HEK293 (cell line): ENCODE data around the gene ZNF792.
"Not testable (repeated sequence)": the region's sequence is repeated elsewhere in the genome, so short reads cannot be mapped to it uniquely, and the experiment has no call there.

Experiments used
- CTCF ChIA-PET: fragments of 350-600 bp; formaldehyde crosslinking; extraction: SDS; loops from one replicate; lab custom pipeline; 2021; ENCODE audit warnings: antibody characterized with exemption; lab: Yijun Ruan, JAX
- POLR2A ChIA-PET: fragments of 300-600 bp; formaldehyde crosslinking; extraction: SDS; loops from one replicate; lab custom pipeline; 2020; ENCODE audit warnings: antibody characterized with exemption, inconsistent platforms; lab: Yijun Ruan, JAX
- H3K27ac ChIP-seq: fragments of 200-500 bp; sonication (Bioruptor generic); 2 replicates; pipeline ENCODE4 v1.5.1; 2014; ENCODE audit warnings: low read depth, low read length, control low read depth, inconsistent platforms; ENCODE audit errors: extremely low read depth
- H3K36me3 ChIP-seq, 2 experiments: fragments of 200-500 bp in 1 of 2; sonication (Bioruptor generic) in 1 of 2; 1 replicate in 1 of 2; 2 replicates in 1 of 2; pipeline ENCODE4 v1.5.1; 2014 to 2017; ENCODE audit warnings: inconsistent platforms in 2 of 2, low read length in 2 of 2; ENCODE audit not compliant: control insufficient read depth in 2 of 2, insufficient read depth in 1 of 2
- H3K4me1 ChIP-seq: fragments of 200-500 bp; sonication (Bioruptor generic); 2 replicates; pipeline ENCODE4 v1.5.1; 2014; ENCODE audit warnings: mild to moderate bottlenecking, low read length, inconsistent platforms; ENCODE audit not compliant: control insufficient read depth, insufficient read depth
- H3K4me3 ChIP-seq: 2 replicates; pipeline ENCODE4 v1.5.1; 2011; ENCODE audit warnings: low read depth, mild to moderate bottlenecking, control low read depth, low read length, moderate library complexity
- H3K9me3 ChIP-seq: fragments of 200-500 bp; sonication (Bioruptor generic); 2 replicates; pipeline ENCODE4 v1.5.1; 2014; ENCODE audit warnings: low read depth, low read length, inconsistent platforms; ENCODE audit not compliant: control insufficient read depth, insufficient read depth
- SETDB1 ChIP-seq: IDR thresholded peaks from one replicate; pipeline ENCODE4 v1.6.1; 2017; ENCODE audit warnings: mild to moderate bottlenecking, low read length, moderate library complexity, mixed read lengths; ENCODE audit not compliant: insufficient read length
- ZBTB44 ChIP-seq: fragments of 450-650 bp; IDR thresholded peaks from 2 replicates; pipeline ENCODE4 v1.5.1; 2018; ENCODE audit warnings: missing biosample characterization, mild to moderate bottlenecking, missing genetic modification characterization
- ZFP41 ChIP-seq: fragments of 450-650 bp; formaldehyde crosslinking; IDR thresholded peaks from 2 replicates; pipeline ENCODE4 v1.5.1; 2016; ENCODE audit warnings: missing biosample characterization, missing genetic modification characterization, borderline replicate concordance
- ZNF391 ChIP-seq: fragments of 450-650 bp; formaldehyde crosslinking; IDR thresholded peaks from 2 replicates; pipeline ENCODE4 v1.5.1; 2016; ENCODE audit warnings: low read depth, missing biosample characterization, missing genetic modification characterization, borderline replicate concordance
- ZNF488 ChIP-seq: fragments of 450-650 bp; formaldehyde crosslinking; IDR thresholded peaks from 2 replicates; pipeline ENCODE4 v1.5.1; 2016; ENCODE audit warnings: missing biosample characterization, missing genetic modification characterization
- ZNF561 ChIP-seq: fragments of 450-650 bp; IDR thresholded peaks from 2 replicates; pipeline ENCODE4 v1.5.1; 2018; ENCODE audit warnings: missing biosample characterization, missing genetic modification characterization, borderline replicate concordance
- ZNF626 ChIP-seq: fragments of 450-650 bp; sonication (Bioruptor Pico); formaldehyde crosslinking; IDR thresholded peaks from 2 replicates; pipeline ENCODE4 v1.5.1; 2018; ENCODE audit warnings: missing biosample characterization, missing genetic modification characterization, inconsistent platforms
- ZNF76 ChIP-seq: fragments of 450-650 bp; formaldehyde crosslinking; IDR thresholded peaks from 2 replicates; pipeline ENCODE4; 2016; ENCODE audit warnings: low read depth, missing biosample characterization, missing genetic modification characterization, borderline replicate concordance
- ZNF777 ChIP-seq: fragments of 450-650 bp; formaldehyde crosslinking; IDR thresholded peaks from 2 replicates; pipeline ENCODE4 v1.5.1; 2017; ENCODE audit warnings: missing biosample characterization, missing genetic modification characterization, borderline replicate concordance
- TF ChIP-seq, protein P1 (sequence below): fragments of 450-650 bp; formaldehyde crosslinking; IDR thresholded peaks from 2 replicates; pipeline ENCODE4 v1.5.1; 2016; ENCODE audit warnings: missing biosample characterization, missing genetic modification characterization

Gene ZNF792

DNA sequence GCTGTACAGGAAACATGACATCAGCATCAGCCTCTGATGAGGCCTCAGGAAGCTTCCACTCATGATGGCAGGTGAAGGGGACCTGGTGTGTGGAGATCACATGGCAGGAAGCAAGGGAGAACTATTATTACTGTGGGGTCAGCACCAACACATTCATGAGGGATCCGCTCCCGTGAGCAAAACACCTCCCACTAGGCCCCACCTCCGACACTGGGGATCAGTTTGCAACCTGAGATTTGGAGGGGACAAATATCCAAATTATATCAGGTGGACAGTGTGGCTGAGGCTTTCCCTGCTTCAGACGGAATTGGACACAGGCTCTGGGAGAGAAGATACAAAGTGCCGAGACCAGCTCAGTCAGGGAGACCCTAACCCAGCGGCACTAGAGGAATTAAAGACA is 5.7 kb upstream of the ZNF792 start:
- ChIA-PET CTCF (interaction anchor here (1.2 to 1.3 kb wide), 3 partner anchors 43 to 145 kb away, joined by 3 to 4 read pairs (median 3); no protein-coding TSS in a partner anchor), POLR2A (no interaction called here)
- H3K9me3 ChIP-seq, result peaks cover 4% of the 10 kb centered on the region; the same call in 1 of the 2 replicates
- no peak overlapping the region for H3K27ac ChIP-seq
- no peaks in the 10 kb centered on the region; the same call in 1 of the 2 replicates for H3K4me1 ChIP-seq
- no peak for TF ChIP-seq ZNF391 (tag by site-specific recombination)
- TF ChIP-seq ZNF76, result no peak
- H3K4me3 ChIP-seq, result no peak overlapping the region
- no peaks in the 10 kb centered on the region for H3K36me3 ChIP-seq

DNA sequence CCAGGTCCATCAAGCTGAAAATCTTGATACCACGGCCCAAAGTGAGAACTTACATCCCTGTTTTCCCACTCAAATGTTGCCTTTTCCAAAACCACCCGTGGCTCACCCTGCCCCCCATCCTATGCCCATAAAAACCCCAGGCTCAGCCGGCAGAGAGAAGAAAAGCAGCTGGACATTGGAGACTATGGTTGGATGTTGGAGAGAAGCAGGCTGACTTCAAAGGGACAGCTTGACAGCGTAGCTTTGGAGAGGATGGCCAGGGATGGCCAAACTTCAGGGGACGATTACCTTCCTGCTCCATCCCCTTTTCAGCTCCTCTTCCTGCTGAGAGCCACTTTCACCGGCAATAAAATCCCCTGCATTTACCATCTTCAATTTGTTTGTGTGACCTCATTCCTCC is 3.5 kb upstream of the ZNF792 start:
- no peak overlapping the region for H3K4me3 ChIP-seq
- peak; percentile 54 for TF ChIP-seq SETDB1
- TF ChIP-seq ZFP41 (tag by site-specific recombination), result no peak
- TF ChIP-seq ZBTB44 (tag by site-specific recombination), result no peak
- TF ChIP-seq, all 188 proteins: peak for 1
- ChIA-PET CTCF (interaction anchor here (0.6 to 1.3 kb wide), 6 partner anchors 21 to 1696 kb away, joined by 3 to 13 read pairs (median 3); no protein-coding TSS in a partner anchor), POLR2A (interaction anchor here (1.3 kb wide), 1 partner anchor 41 kb away, joined by 3 read pairs; the partner anchor contains the start of gene ZNF30)
- Histone ChIP-seq H3K36me3 (no peaks in the 10 kb centered on the region), H3K4me1 (peaks cover 9% of the 10 kb centered on the region), H3K27ac (no peak overlapping the region), H3K9me3 (peaks cover 4% of the 10 kb centered on the region; the same call in 1 of the 2 replicates)

- CTCF ChIA-PET, result interaction anchor here (0.6 to 6.3 kb wide), 4 partner anchors 8 to 617 kb away, joined by 3 to 52 read pairs (median 4); no protein-coding TSS in a partner anchor
- H3K27ac ChIP-seq, POLR2A ChIA-PET: not testable (repeated sequence)
Observed at GRCh38 chr19:34965505-34965904, 1.5 kb upstream of the ZNF792 start.

DNA sequence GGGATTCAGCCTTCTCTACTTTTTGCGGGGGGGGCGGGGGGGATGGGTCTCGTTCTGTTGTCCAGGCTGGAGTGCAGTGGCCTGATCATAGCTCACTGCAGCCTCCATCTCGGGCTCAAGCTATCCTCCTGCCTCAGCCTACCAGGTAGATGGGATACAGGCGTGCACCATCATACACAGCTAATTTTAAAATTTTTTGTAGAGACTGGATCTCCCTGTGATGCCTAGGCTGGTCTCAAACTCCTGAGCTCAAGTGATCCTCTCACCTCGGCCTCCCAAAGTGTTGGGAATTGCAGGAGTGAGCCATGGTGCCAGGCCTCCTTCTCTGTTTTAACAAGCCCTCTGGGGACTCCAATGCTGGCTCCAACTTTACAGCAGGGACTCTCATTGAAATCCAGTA is 569 bp upstream of the ZNF792 start:
- peaks cover 6% of the 10 kb centered on the region; the same call in 1 of the 2 replicates for H3K9me3 ChIP-seq
- POLR2A ChIA-PET, result interaction anchor here (0.8 to 1.6 kb wide), 3 partner anchors 22 to 62 kb away, joined by 3 to 9 read pairs (median 5); partner anchors contain the start of gene ZNF30
- H3K27ac ChIP-seq, result no peak overlapping the region
- CTCF ChIA-PET, result interaction anchor here (0.6 to 6.3 kb wide), 4 partner anchors 9 to 324 kb away, joined by 3 to 52 read pairs (median 4); no protein-coding TSS in a partner anchor
- H3K36me3 ChIP-seq, result peaks cover 1 to 25% of the 10 kb centered on the region in 2 experiments; a peak in 2 of 3 replicates
- TF ChIP-seq, protein P1, sequence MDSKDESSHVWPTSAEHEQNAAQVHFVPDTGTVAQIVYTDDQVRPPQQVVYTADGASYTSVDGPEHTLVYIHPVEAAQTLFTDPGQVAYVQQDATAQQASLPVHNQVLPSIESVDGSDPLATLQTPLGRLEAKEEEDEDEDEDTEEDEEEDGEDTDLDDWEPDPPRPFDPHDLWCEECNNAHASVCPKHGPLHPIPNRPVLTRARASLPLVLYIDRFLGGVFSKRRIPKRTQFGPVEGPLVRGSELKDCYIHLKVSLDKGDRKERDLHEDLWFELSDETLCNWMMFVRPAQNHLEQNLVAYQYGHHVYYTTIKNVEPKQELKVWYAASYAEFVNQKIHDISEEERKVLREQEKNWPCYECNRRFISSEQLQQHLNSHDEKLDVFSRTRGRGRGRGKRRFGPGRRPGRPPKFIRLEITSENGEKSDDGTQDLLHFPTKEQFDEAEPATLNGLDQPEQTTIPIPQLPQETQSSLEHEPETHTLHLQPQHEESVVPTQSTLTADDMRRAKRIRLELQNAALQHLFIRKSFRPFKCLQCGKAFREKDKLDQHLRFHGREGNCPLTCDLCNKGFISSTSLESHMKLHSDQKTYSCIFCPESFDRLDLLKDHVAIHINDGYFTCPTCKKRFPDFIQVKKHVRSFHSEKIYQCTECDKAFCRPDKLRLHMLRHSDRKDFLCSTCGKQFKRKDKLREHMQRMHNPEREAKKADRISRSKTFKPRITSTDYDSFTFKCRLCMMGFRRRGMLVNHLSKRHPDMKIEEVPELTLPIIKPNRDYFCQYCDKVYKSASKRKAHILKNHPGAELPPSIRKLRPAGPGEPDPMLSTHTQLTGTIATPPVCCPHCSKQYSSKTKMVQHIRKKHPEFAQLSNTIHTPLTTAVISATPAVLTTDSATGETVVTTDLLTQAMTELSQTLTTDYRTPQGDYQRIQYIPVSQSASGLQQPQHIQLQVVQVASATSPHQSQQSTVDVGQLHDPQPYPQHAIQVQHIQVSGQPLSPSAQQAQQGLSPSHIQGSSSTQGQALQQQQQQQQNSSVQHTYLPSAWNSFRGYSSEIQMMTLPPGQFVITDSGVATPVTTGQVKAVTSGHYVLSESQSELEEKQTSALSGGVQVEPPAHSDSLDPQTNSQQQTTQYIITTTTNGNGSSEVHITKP (tag by site-specific recombination), result peak; percentile 70
- no peak for TF ChIP-seq ZNF777
- no peak for TF ChIP-seq ZNF488 (tag by site-specific recombination)
- H3K4me3 ChIP-seq, result no peak overlapping the region
- H3K4me1 ChIP-seq, result peaks cover 16% of the 10 kb centered on the region

More at GRCh38 chr19:34965505-34965904, 1.5 kb upstream of the ZNF792 start:
- not testable (repeated sequence) for H3K4me3 ChIP-seq, H3K9me3 ChIP-seq
- Histone ChIP-seq H3K4me1 (peaks cover 16% of the 10 kb centered on the region), H3K36me3 (peaks cover 0 to 16% of the 10 kb centered on the region in 2 experiments; a peak in 2 of 3 replicates)
- TF ChIP-seq ZNF561 (tag by site-specific recombination) (0 out of 2 replicates have a peak, but pooled peaks have one; percentile 21), ZNF626 (tag by site-specific recombination) (peak; percentile 24; the same call in 1 of the 2 replicates), SETDB1 (peak; percentile 27)
